Prostate gland (tissue), 2 donors: ENCODE results near the gene BTLA.
"Not testable (repeated sequence)": the region's sequence is repeated elsewhere in the genome, so short reads cannot be mapped to it uniquely, and the experiment has no call there.

Source experiments
- CTCF ChIP-seq, 4 experiments: fragments of 200-600 bp in 2 of 4; fragments of 450-650 bp in 2 of 4; sonication (generic) in 2 of 4; IDR thresholded peaks; 1 replicate in 3 of 4; 2 replicates in 1 of 4; pipeline ENCODE4 v1.5.1; 2016 to 2019; ENCODE audit warnings: antibody characterized with exemption in 4 of 4, mild to moderate bottlenecking in 2 of 4, moderate library complexity in 2 of 4
- POLR2A ChIP-seq: fragments of 450-650 bp; IDR thresholded peaks from one replicate; pipeline ENCODE4 v1.6.1; 2016; ENCODE audit warnings: antibody characterized with exemption, mild to moderate bottlenecking
- POLR2AphosphoS5 ChIP-seq: sonication (generic); formaldehyde crosslinking; IDR thresholded peaks from one replicate; pipeline ENCODE4 v1.6.1; 2017; ENCODE audit warnings: antibody characterized with exemption

- TF ChIP-seq CTCF (IDR thresholded peaks at IDR 0.05); POLR2A; POLR2AphosphoS5: not testable (repeated sequence)
These were observed 24.9 kb upstream of the BTLA start for GRCh38 chr3:112524127-112524526.
